GM12878 (cell line): Measurements from ENCODE around the gene AFG1L. TPM values are rescaled to one million over a fixed set of nuclear protein-coding genes. Genes with fewer than 3 reads are reported as not detected.

Experiments
- ATAC-seq: fragments of 200-7000 bp; cut with Tn5 transposase; 3 replicates; pipeline ENCODE4 v1.9.1; 2020; ENCODE audit warnings: mild to moderate bottlenecking, moderate library complexity
- BruUV-seq: library from RNA; stranded (reverse); fragments of 400-500 nt; replicated peaks from 2 replicates; lab custom pipeline; 2021; lab: Mats Ljungman, UMichigan
- CTCF ChIA-PET: fragments of 300-600 bp; sonication (Branson Sonifier 250); formaldehyde crosslinking; extraction: SDS; loops from one replicate; lab custom pipeline; 2021; ENCODE audit warnings: inconsistent platforms; lab: Yijun Ruan, JAX
- POLR2A ChIA-PET: fragments of 350-600 bp; formaldehyde crosslinking; extraction: SDS; loops from one replicate; lab custom pipeline; 2021; ENCODE audit warnings: inconsistent platforms; lab: Charles Lee
- RAD21 ChIA-PET: fragments of 300-600 bp; sonication (Branson Sonifier 250); formaldehyde crosslinking; loops from one replicate; lab custom pipeline; 2023; ENCODE audit warnings: antibody characterized with exemption; ENCODE audit not compliant: unreplicated experiment; lab: Charles Lee
- SMC1A ChIA-PET: fragments of 300-600 bp; sonication (Branson Sonifier 250); formaldehyde crosslinking; loops from one replicate; lab custom pipeline; 2023; ENCODE audit not compliant: unreplicated experiment, uncharacterized antibody; lab: Charles Lee
- DNase-seq: peaks from one replicate; pipeline ENCODE4 v3.0.0-alpha.2; 2011; ENCODE audit warnings: low read depth, low spot score
- FAIRE-seq: peaks from 3 replicates; lab custom pipeline; 2011; peaks lifted over from hg19 to GRCh38; lab: Jason Lieb, UNC
- H2AFZ ChIP-seq: 2 replicates; pipeline ENCODE4 v1.6.0; 2011; ENCODE audit warnings: low read depth, low read length, control low read depth; ENCODE audit not compliant: control insufficient read depth
- H3K27ac ChIP-seq: 2 replicates; pipeline ENCODE4 v1.5.1; 2011; ENCODE audit warnings: control low read depth; ENCODE audit not compliant: control insufficient read depth, insufficient read depth
- H3K27me3 ChIP-seq, 2 experiments: replicated peaks in 1 of 2; 2 replicates each; pipeline versions ENCODE4 v1.6.0 to v1.6.1; 2011; ENCODE audit warnings: low read length in 1 of 2; ENCODE audit not compliant: control insufficient read depth in 2 of 2, insufficient read depth in 2 of 2
- H3K36me3 ChIP-seq, 2 experiments: 2 replicates each; pipeline ENCODE4 v1.5.1; 2011; ENCODE audit warnings: low read length in 1 of 2; ENCODE audit not compliant: control insufficient read depth in 2 of 2, insufficient read depth in 2 of 2
- H3K4me1 ChIP-seq: 2 replicates; pipeline ENCODE4 v1.6.1; 2011; ENCODE audit warnings: mild to moderate bottlenecking, low read length, moderate library complexity, mixed read lengths; ENCODE audit not compliant: control insufficient read depth, insufficient read depth
- H3K4me2 ChIP-seq: 2 replicates; pipeline ENCODE4 v1.6.0; 2011; ENCODE audit warnings: control low read depth; ENCODE audit not compliant: control insufficient read depth, insufficient read depth
- H3K4me3 ChIP-seq: fragments of 200-600 bp; sonication (generic); 2 replicates; pipeline ENCODE4 v1.5.1; 2016
- H3K79me2 ChIP-seq: 2 replicates; pipeline ENCODE4 v1.6.0; 2011; ENCODE audit warnings: low read length; ENCODE audit not compliant: control insufficient read depth, insufficient read depth
- H3K9ac ChIP-seq: 2 replicates; pipeline ENCODE4 v1.8.0; 2011; ENCODE audit warnings: low read length, control low read depth, mixed read lengths; ENCODE audit not compliant: control insufficient read depth, insufficient read depth
- H3K9me3 ChIP-seq: replicated peaks from 3 replicates; pipeline ENCODE4 v1.5.1; 2011; ENCODE audit warnings: mild to moderate bottlenecking, low read length; ENCODE audit not compliant: control insufficient read depth, insufficient read depth
- H4K20me1 ChIP-seq: 2 replicates; pipeline ENCODE4 v1.6.0; 2011; ENCODE audit not compliant: control insufficient read depth, insufficient read depth
- ASH2L ChIP-seq: fragments of 300-600, 200-600 bp; sonication (generic); IDR thresholded peaks from 2 replicates; pipeline ENCODE4 v1.6.1; 2017; ENCODE audit warnings: low read depth, mild to moderate bottlenecking, borderline replicate concordance
- ATF3 ChIP-seq: IDR thresholded peaks from 2 replicates; pipeline ENCODE4 v1.6.1; 2011; ENCODE audit warnings: low read depth, mild to moderate bottlenecking, low read length, moderate library complexity, borderline replicate concordance; ENCODE audit errors: extremely low read depth
- CEBPB ChIP-seq, 2 experiments: fragments of 150-350 bp in 1 of 2; IDR thresholded peaks; 2 replicates each; pipeline ENCODE4 v1.6.1; 2012 to 2014; ENCODE audit warnings: low read depth in 2 of 2, low read length in 2 of 2, borderline replicate concordance in 1 of 2, inconsistent platforms in 1 of 2
- FOS ChIP-seq: IDR thresholded peaks from 3 replicates; pipeline ENCODE4 v1.6.1; 2011; ENCODE audit warnings: borderline replicate concordance; ENCODE audit not compliant: insufficient read length; ENCODE audit errors: extremely low read depth
- HDAC2 ChIP-seq: fragments of 200-600 bp; sonication (generic); IDR thresholded peaks from 2 replicates; pipeline ENCODE4 v1.6.1; 2017
- MYC ChIP-seq: IDR thresholded peaks from 2 replicates; pipeline ENCODE4 v1.6.1; 2011; ENCODE audit warnings: mild to moderate bottlenecking, low read length, moderate library complexity, inconsistent platforms; ENCODE audit not compliant: insufficient read depth, insufficient replicate concordance, insufficient read length, severe bottlenecking
- NBN ChIP-seq: fragments of 450-650 bp; IDR thresholded peaks from 2 replicates; pipeline ENCODE4 v1.6.1; 2016
- RB1 ChIP-seq: fragments of 450-650 bp; formaldehyde crosslinking; IDR thresholded peaks from 2 replicates; pipeline ENCODE4 v1.6.1; 2017; ENCODE audit warnings: mild to moderate bottlenecking, borderline replicate concordance
- SPI1 ChIP-seq: IDR thresholded peaks from 2 replicates; pipeline ENCODE4 v1.6.1; 2011; ENCODE audit warnings: low read depth, mild to moderate bottlenecking, low read length, moderate library complexity, borderline replicate concordance; ENCODE audit not compliant: insufficient read depth
- YBX1 ChIP-seq: fragments of 450-650 bp; IDR thresholded peaks from 2 replicates; pipeline ENCODE4 v1.6.1; 2016; ENCODE audit warnings: antibody characterized with exemption
- ZSCAN29 ChIP-seq: fragments of 450-650 bp; IDR thresholded peaks from 2 replicates; pipeline ENCODE4 v1.6.1; 2017; ENCODE audit warnings: mild to moderate bottlenecking, moderate library complexity
- WGBS: methylation state at CpG from one replicate; pipeline ENCODE4 v1.1.6; 2016; ENCODE audit warnings: low lambda C conversion rate; ENCODE audit not compliant: insufficient replicate concordance, insufficient coverage; ENCODE audit errors: missing lambda C conversion rate; 5-methylcytosine and 5-hydroxymethylcytosine counted together
- in situ Hi-C: fragments of 300-500 bp; cut with MboI; formaldehyde crosslinking; loops from 9 replicates; pipeline ENCODE4 v1.14.3; 2018; ENCODE audit warnings: mixed read lengths
- intact Hi-C: fragments of 100-400 bp; cut with micrococcal nuclease; formaldehyde crosslinking; loops from one replicate; pipeline ENCODE4 v1.14.2; 2022; ENCODE audit not compliant: unreplicated experiment
- polyA plus RNA-seq, 11 experiments: library from polyadenylated mRNA; depleted of rRNA in 4 of 11; unstranded in 6 of 11; stranded (reverse) in 5 of 11; fragments of >200 nt; fragmentation: Nextera tagmentation in 4 of 11; fragmentation: Illumina TruSeq in 1 of 11; extraction: Ambion mirVana in 4 of 11; extraction: Trizol in 1 of 11; gene quantifications; 1 replicate in 1 of 11; 2 replicates in 10 of 11; pipeline versions ENCODE4 v1.2.1 to v1.2.3, GENCODE V29; 2011 to 2016; ENCODE audit warnings: inconsistent platforms in 2 of 11, missing spikeins in 2 of 11, low read depth in 1 of 11
- total RNA-seq, 4 experiments: library from RNA; depleted of rRNA in 3 of 4; stranded (reverse); fragments of >200 nt in 3 of 4; fragmentation: Illumina TruSeq in 1 of 4; extraction: Trizol in 1 of 4; gene quantifications; 2 replicates each; pipeline versions ENCODE4 v1.2.1 to v1.2.3, GENCODE V29; 2013 to 2021
- TF ChIP-seq, protein P1 (sequence below): IDR thresholded peaks from 2 replicates; pipeline ENCODE4 v1.6.1; 2012; ENCODE audit warnings: low read depth, low read length, improper control_type of control experiment
- TF ChIP-seq, protein P2 (sequence below): IDR thresholded peaks from 2 replicates; pipeline ENCODE4 v1.6.1; 2011; ENCODE audit warnings: borderline replicate concordance, low read depth, mild to moderate bottlenecking, moderate library complexity, low read length; ENCODE audit not compliant: insufficient read depth, poor library complexity, severe bottlenecking

AFG1L gene
- total and polyA plus RNA-seq, 10 of the 15 experiments (the other 5 are each of a cell fraction or from before 2014, with no cell fraction given), result 2.3 to 9.0 (median 4.3) TPM

DNA sequence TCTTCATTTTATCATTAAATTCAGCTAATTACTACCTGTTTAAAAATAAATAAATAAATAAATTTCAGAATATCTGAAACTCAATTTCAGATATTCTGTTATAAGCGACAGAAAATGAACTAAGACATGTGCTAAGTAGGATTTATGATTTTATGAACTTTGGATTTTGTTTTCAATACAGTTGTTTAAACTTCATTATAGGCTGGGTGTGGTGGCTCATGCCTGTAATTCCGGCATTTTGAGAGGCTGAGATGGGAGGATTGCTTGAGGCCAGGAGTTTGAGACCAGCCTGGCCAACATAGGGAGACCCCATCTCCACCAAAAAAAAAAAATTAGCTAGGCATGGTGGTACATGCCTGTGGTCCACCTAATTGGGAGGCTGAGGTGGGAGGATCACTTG is 36.0 kb downstream of the AFG1L start:
- H3K79me2 ChIP-seq, result no peaks in the 10 kb centered on the region
- DNase-seq, result no peak
- TF ChIP-seq ZSCAN29, result no peak
- TF ChIP-seq, protein P1, sequence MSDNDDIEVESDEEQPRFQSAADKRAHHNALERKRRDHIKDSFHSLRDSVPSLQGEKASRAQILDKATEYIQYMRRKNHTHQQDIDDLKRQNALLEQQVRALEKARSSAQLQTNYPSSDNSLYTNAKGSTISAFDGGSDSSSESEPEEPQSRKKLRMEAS, result no peak
- TF ChIP-seq MYC, result no peak
- no peak for TF ChIP-seq RB1
- TF ChIP-seq, protein P2, sequence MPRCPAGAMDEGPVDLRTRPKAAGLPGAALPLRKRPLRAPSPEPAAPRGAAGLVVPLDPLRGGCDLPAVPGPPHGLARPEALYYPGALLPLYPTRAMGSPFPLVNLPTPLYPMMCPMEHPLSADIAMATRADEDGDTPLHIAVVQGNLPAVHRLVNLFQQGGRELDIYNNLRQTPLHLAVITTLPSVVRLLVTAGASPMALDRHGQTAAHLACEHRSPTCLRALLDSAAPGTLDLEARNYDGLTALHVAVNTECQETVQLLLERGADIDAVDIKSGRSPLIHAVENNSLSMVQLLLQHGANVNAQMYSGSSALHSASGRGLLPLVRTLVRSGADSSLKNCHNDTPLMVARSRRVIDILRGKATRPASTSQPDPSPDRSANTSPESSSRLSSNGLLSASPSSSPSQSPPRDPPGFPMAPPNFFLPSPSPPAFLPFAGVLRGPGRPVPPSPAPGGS, result no peak
- no peak for TF ChIP-seq ASH2L
- TF ChIP-seq CEBPB (IDR thresholded peaks at IDR 0.05; ENCODE audit: borderline replicate concordance in 1 of 2, low read depth in 2 of 2, low read length in 2 of 2), result no peak
- no peak for TF ChIP-seq SPI1
- no peak for TF ChIP-seq YBX1
- no peak for TF ChIP-seq FOS
- TF ChIP-seq ATF3, result no peak
- TF ChIP-seq HDAC2, result no peak
- TF ChIP-seq NBN, result no peak
- intact Hi-C loops, result no loop called here
- ChIA-PET RAD21 (no interaction called here), POLR2A (no interaction called here), CTCF (interaction anchor here (0.9 kb wide), 1 partner anchor 29 kb away, joined by 3 read pairs; no protein-coding TSS in a partner anchor), SMC1A (no interaction called here)
- no peak overlapping the region for H3K27ac ChIP-seq
- H3K36me3 ChIP-seq, result no peaks in the 10 kb centered on the region
- WGBS, result 100% methylated on average over 2 of the region's 2 CpGs
- BruUV-seq, result no TSS peak
- no peaks in the 10 kb centered on the region for H3K4me1 ChIP-seq
- H4K20me1 ChIP-seq, result no peaks in the 10 kb centered on the region
- FAIRE-seq, result no peak
- H3K9me3 ChIP-seq, result no peaks in the 10 kb centered on the region
- in situ Hi-C loops, result no loop called here
- H2AFZ ChIP-seq, result no peak overlapping the region
- H3K9ac ChIP-seq, result no peak overlapping the region
- H3K4me3 ChIP-seq, result no peak overlapping the region
- no peak for ATAC-seq
- H3K4me2 ChIP-seq, result no peak overlapping the region
- no peaks in the 10 kb centered on the region for H3K27me3 ChIP-seq
